Activated gamma-delta T cell treated with Interleukin-2 at 50 U/mL for 16 hours (primary cell): ENCODE results near the gene AKIRIN1.
"Not testable (repeated sequence)": the region's sequence is repeated elsewhere in the genome, so short reads cannot be mapped to it uniquely, and the experiment has no call there.

Experiments used
- DNase-seq: peaks from one replicate; pipeline ENCODE4 v3.0.0-alpha.2; 2020

Gene AKIRIN1

GRCh38 chr1:39046613-39047210 lies 55.6 kb downstream of the AKIRIN1 start:
- DNase-seq: no peak

GRCh38 chr1:39047374-39048229 lies 56.5 kb downstream of the AKIRIN1 start:
- DNase-seq: no peak

- no peak for DNase-seq
Observed at GRCh38 chr1:39048745-39049370, 57.8 kb downstream of the AKIRIN1 start.

- DNase-seq: no peak
Observed at GRCh38 chr1:39050001-39050400, 58.9 kb downstream of the AKIRIN1 start.

GRCh38 chr1:39051193-39051850 lies 60.2 kb downstream of the AKIRIN1 start:
- not testable (repeated sequence) for DNase-seq

- no peak for DNase-seq
Observed at GRCh38 chr1:39051956-39052355, 60.9 kb downstream of the AKIRIN1 start.

GRCh38 chr1:39055213-39055710 lies 64.2 kb downstream of the AKIRIN1 start:
- not testable (repeated sequence) for DNase-seq
